Measurements from ENCODE around the gene CLRN2.

Gene CLRN2

GRCh38 chr4:17544205-17544604, 29.2 kb downstream of the CLRN2 start:
- TF ChIP-seq, protein P1, sequence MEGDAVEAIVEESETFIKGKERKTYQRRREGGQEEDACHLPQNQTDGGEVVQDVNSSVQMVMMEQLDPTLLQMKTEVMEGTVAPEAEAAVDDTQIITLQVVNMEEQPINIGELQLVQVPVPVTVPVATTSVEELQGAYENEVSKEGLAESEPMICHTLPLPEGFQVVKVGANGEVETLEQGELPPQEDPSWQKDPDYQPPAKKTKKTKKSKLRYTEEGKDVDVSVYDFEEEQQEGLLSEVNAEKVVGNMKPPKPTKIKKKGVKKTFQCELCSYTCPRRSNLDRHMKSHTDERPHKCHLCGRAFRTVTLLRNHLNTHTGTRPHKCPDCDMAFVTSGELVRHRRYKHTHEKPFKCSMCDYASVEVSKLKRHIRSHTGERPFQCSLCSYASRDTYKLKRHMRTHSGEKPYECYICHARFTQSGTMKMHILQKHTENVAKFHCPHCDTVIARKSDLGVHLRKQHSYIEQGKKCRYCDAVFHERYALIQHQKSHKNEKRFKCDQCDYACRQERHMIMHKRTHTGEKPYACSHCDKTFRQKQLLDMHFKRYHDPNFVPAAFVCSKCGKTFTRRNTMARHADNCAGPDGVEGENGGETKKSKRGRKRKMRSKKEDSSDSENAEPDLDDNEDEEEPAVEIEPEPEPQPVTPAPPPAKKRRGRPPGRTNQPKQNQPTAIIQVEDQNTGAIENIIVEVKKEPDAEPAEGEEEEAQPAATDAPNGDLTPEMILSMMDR (conservative IDR thresholded peaks at IDR 0.05; ENCODE audit: low read length): no peak
- DNase-seq (ENCODE audit: low read depth): peak; percentile 23

GRCh38 chr4:17544831-17545234, 29.9 kb downstream of the CLRN2 start:
- DNase-seq (ENCODE audit: low read depth): no peak
- TF ChIP-seq, protein P1 (conservative IDR thresholded peaks at IDR 0.05; ENCODE audit: low read length): no peak
- H3K4me3 ChIP-seq (ENCODE audit: low read length): no peak overlapping the region

More at GRCh38 chr4:17544205-17544604, 29.2 kb downstream of the CLRN2 start:
- H3K4me3 ChIP-seq (ENCODE audit: low read length): no peak overlapping the region

DNA sequence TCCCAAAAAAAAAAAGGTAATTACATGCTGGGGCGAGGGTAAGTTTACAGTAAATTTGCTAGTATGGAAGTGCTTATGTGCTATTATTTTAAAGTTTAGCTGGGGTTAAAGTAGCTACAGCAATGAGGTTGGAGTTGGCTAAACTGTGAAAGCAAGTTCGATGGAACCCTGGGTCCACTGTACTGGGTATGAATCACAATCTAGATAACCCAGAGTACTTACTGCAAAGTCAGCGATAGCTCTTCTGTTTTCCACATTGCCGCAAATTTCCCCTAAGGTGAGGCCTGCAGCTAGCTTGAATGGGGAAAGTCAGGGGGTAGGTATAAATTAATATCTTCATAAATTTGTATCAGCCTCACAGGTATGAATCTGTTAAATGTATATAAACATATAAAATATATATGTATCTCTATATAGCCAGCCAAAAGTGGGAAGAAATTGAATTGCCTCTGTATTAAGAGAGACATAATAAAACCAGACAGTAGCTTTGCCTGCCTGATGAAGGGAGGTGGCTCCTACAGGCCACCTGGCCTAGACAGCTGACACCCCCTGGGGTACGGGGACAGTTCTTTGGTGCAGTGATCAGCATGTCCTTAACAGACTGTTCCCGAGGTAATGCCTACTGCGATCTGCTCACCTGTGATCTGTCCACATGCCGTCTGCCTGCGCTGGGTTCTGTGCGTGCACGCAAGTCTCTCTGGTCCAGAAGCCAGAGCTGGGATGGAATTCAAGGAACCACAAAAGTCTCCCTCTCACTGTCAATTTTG, 30.6 kb downstream of the CLRN2 start:
- H3K4me3 ChIP-seq (ENCODE audit: low read length): no peak overlapping the region
- TF ChIP-seq, protein P1 (conservative IDR thresholded peaks at IDR 0.05; ENCODE audit: low read length): no peak
- DNase-seq (ENCODE audit: low read depth): no peak

GRCh38 chr4:17546222-17546621, 31.3 kb downstream of the CLRN2 start:
- DNase-seq (ENCODE audit: low read depth): no peak
- TF ChIP-seq, protein P1 (conservative IDR thresholded peaks at IDR 0.05; ENCODE audit: low read length): no peak

GRCh38 chr4:17546678-17547077, 31.7 kb downstream of the CLRN2 start:
- DNase-seq (ENCODE audit: low read depth): no peak
- H3K4me3 ChIP-seq (ENCODE audit: low read length): no peak overlapping the region
- TF ChIP-seq, protein P1 (conservative IDR thresholded peaks at IDR 0.05; ENCODE audit: low read length): no peak

More at GRCh38 chr4:17546222-17546621, 31.3 kb downstream of the CLRN2 start:
- no peak overlapping the region for H3K4me3 ChIP-seq (ENCODE audit: low read length)

GRCh38 chr4:17550549-17550948, 35.6 kb downstream of the CLRN2 start:
- no peak for DNase-seq (ENCODE audit: low read depth)
- TF ChIP-seq, protein P1 (conservative IDR thresholded peaks at IDR 0.05; ENCODE audit: low read length): no peak
- H3K4me3 ChIP-seq (ENCODE audit: low read length): no peak overlapping the region

GRCh38 chr4:17552427-17552826, 37.5 kb downstream of the CLRN2 start:
- H3K4me3 ChIP-seq (ENCODE audit: low read length): no peak overlapping the region
- peak; percentile 10 for DNase-seq (ENCODE audit: low read depth)
- TF ChIP-seq, protein P1 (conservative IDR thresholded peaks at IDR 0.05; ENCODE audit: low read length): no peak

Data from AG10803 (cell line).